ENCODE results near the gene JAKMIP1. TPM values are rescaled to one million over a fixed set of nuclear protein-coding genes. Genes with fewer than 3 reads are reported as not detected.

JAKMIP1 gene
- total RNA-seq, 2 experiments from 2014 or later: 4.0 to 5.1 TPM

DNA sequence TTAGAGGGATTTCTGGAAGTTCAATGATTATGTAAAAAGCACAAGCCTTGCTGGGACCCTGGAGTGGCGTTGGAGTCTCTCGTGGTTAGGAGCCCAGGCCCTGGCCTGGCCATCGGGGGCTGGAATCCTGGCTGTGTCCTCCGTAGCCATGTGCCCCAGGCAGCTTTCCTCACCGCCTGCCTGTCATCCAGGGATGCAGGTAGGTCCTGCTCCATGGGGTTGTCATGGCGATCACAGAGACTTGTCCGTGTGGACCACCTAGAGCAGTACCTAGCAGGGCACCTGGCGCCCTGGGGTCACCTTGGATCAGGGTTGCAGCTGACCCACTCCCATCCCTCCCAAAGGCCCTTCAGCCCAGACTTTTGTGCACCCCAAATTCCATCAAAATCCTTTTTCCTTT, 39.1 kb upstream of the JAKMIP1 start:
- no peaks in the 10 kb centered on the region for H3K79me2 ChIP-seq (ENCODE audit: insufficient read depth, low read depth, low read length)
- no peaks in the 10 kb centered on the region for H3K9me3 ChIP-seq (ENCODE audit: low read length)
- BruUV-seq (replicated peaks): no TSS peak
- no peak overlapping the region for H3K4me3 ChIP-seq (ENCODE audit: low read depth, low read length, poor library complexity, severe bottlenecking)
- CTCF ChIA-PET (ENCODE audit: unreplicated experiment): no interaction called here
- intact Hi-C loops (cut with micrococcal nuclease; ENCODE audit: unreplicated experiment): no loop called here
- TF ChIP-seq EZH2phosphoT487 (IDR thresholded peaks at IDR 0.05; ENCODE audit: borderline replicate concordance, low read depth, low read length): no peak
- TF ChIP-seq, protein P1, sequence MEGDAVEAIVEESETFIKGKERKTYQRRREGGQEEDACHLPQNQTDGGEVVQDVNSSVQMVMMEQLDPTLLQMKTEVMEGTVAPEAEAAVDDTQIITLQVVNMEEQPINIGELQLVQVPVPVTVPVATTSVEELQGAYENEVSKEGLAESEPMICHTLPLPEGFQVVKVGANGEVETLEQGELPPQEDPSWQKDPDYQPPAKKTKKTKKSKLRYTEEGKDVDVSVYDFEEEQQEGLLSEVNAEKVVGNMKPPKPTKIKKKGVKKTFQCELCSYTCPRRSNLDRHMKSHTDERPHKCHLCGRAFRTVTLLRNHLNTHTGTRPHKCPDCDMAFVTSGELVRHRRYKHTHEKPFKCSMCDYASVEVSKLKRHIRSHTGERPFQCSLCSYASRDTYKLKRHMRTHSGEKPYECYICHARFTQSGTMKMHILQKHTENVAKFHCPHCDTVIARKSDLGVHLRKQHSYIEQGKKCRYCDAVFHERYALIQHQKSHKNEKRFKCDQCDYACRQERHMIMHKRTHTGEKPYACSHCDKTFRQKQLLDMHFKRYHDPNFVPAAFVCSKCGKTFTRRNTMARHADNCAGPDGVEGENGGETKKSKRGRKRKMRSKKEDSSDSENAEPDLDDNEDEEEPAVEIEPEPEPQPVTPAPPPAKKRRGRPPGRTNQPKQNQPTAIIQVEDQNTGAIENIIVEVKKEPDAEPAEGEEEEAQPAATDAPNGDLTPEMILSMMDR (conservative IDR thresholded peaks at IDR 0.05; ENCODE audit: low read length): no peak
- POLR2A ChIA-PET: no interaction called here
- H3K4me1 ChIP-seq (ENCODE audit: insufficient read depth, low read length, poor library complexity, severe bottlenecking): no peaks in the 10 kb centered on the region
- no peaks in the 10 kb centered on the region for H3K36me3 ChIP-seq (ENCODE audit: insufficient read depth, low read length)
- H4K20me1 ChIP-seq (ENCODE audit: insufficient read depth, low read length): no peaks in the 10 kb centered on the region
- no peak overlapping the region for H3K4me2 ChIP-seq (ENCODE audit: low read length)
- no peak for DNase-seq (ENCODE audit: low spot score)
- no peaks in the 10 kb centered on the region for H3K9me2 ChIP-seq (ENCODE audit: insufficient read depth, low read length)
- H2AFZ ChIP-seq (ENCODE audit: low read length): no peak overlapping the region
- no peak overlapping the region for H3K27ac ChIP-seq (ENCODE audit: low read depth, low read length, poor library complexity, severe bottlenecking)

DNA sequence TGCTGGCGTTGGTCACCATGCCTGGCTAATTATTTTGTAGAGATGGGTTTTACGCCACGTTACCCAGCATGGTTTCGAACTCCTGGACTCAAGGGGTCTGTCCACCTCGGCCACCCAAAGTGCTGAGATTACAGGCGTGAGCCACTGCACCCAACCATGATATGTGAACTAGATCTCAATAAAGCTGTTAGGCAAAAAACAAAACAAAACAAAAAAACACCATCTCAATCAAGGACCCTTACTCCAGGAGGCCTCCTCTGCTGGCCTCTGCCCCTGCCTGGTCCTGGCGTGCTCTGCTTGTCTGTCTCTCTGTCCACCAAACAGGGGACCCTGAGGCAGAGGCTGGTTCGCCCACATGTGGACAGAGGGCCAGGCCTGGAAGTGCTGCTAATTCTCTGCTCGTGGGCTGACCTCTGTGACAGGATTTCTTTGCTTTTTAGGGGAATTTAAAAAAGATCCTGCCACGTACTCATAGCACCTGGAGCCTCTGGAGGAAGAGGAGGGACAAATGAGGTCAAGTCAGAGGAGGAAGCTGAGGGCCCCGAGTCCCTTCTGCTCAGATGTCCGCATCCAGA, 36.6 kb upstream of the JAKMIP1 start:
- H4K20me1 ChIP-seq (ENCODE audit: insufficient read depth, low read length): no peaks in the 10 kb centered on the region
- TF ChIP-seq EZH2phosphoT487 (IDR thresholded peaks at IDR 0.05; ENCODE audit: borderline replicate concordance, low read depth, low read length): no peak
- TF ChIP-seq, protein P1 (conservative IDR thresholded peaks at IDR 0.05; ENCODE audit: low read length): no peak
- H3K4me1 ChIP-seq (ENCODE audit: insufficient read depth, low read length, poor library complexity, severe bottlenecking): no peaks in the 10 kb centered on the region
- BruUV-seq (replicated peaks): no TSS peak
- H3K36me3 ChIP-seq (ENCODE audit: insufficient read depth, low read length): no peaks in the 10 kb centered on the region
- H3K4me3 ChIP-seq (ENCODE audit: low read depth, low read length, poor library complexity, severe bottlenecking): no peak overlapping the region
- ChIA-PET CTCF (ENCODE audit: unreplicated experiment) (no interaction called here), POLR2A (no interaction called here)
- H3K9me2 ChIP-seq (ENCODE audit: insufficient read depth, low read length): no peaks in the 10 kb centered on the region
- no peak for DNase-seq (ENCODE audit: low spot score)
- H3K27ac ChIP-seq (ENCODE audit: low read depth, low read length, poor library complexity, severe bottlenecking): no peak overlapping the region
- no peak overlapping the region for H3K4me2 ChIP-seq (ENCODE audit: low read length)
- H3K79me2 ChIP-seq (ENCODE audit: insufficient read depth, low read depth, low read length): no peaks in the 10 kb centered on the region
- intact Hi-C loops (cut with micrococcal nuclease; ENCODE audit: unreplicated experiment): no loop called here
- no peak overlapping the region for H2AFZ ChIP-seq (ENCODE audit: low read length)
- no peaks in the 10 kb centered on the region for H3K9me3 ChIP-seq (ENCODE audit: low read length)

DNA sequence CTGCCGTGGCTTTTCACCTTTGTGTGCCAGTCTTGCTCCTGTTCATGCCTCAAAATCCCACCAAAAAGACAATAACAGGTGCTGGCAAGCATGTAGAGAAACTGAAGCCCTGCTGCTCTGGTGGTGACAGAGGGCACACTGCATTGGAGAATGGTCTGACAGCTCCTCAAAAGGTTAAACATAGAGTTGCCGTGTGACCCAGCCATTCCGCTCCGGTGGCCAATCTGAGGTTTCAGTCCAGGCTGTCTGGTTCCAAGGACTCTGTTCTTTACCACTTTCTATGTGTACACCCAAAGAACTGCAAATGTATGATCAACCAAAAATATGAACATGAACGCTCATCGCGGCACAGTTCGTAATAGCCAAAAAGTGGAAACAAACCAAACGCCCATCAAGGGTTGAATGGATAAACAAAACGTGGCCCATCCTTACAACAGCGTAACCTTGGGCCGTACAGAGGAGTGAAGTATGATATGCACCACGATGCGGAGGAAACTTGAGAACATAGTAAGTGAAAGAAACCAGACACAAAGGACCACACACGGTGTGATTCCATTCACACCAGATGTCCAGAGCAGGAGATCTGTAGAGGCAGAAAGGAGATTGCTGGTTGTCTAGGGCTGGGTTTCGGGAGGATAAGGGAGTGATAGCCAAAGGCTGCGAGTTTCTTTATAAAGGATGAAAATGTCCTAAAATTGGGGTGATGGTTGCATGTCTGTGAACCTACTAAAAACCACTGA, 35.7 kb upstream of the JAKMIP1 start:
- H3K4me1 ChIP-seq (ENCODE audit: insufficient read depth, low read length, poor library complexity, severe bottlenecking): no peaks in the 10 kb centered on the region
- H3K79me2 ChIP-seq (ENCODE audit: insufficient read depth, low read depth, low read length): no peaks in the 10 kb centered on the region
- H2AFZ ChIP-seq (ENCODE audit: low read length): no peak overlapping the region
- no peak for TF ChIP-seq EZH2phosphoT487 (IDR thresholded peaks at IDR 0.05; ENCODE audit: borderline replicate concordance, low read depth, low read length)
- TF ChIP-seq, protein P1 (conservative IDR thresholded peaks at IDR 0.05; ENCODE audit: low read length): no peak
- no peak overlapping the region for H3K4me2 ChIP-seq (ENCODE audit: low read length)
- no peaks in the 10 kb centered on the region for H4K20me1 ChIP-seq (ENCODE audit: insufficient read depth, low read length)
- H3K36me3 ChIP-seq (ENCODE audit: insufficient read depth, low read length): no peaks in the 10 kb centered on the region
- CTCF ChIA-PET (ENCODE audit: unreplicated experiment): no interaction called here
- no peak overlapping the region for H3K4me3 ChIP-seq (ENCODE audit: low read depth, low read length, poor library complexity, severe bottlenecking)
- H3K9me2 ChIP-seq (ENCODE audit: insufficient read depth, low read length): no peaks in the 10 kb centered on the region
- H3K27ac ChIP-seq (ENCODE audit: low read depth, low read length, poor library complexity, severe bottlenecking): no peak overlapping the region
- H3K9me3 ChIP-seq (ENCODE audit: low read length): no peaks in the 10 kb centered on the region
- BruUV-seq (replicated peaks): no TSS peak
- POLR2A ChIA-PET: no interaction called here
- DNase-seq (ENCODE audit: low spot score): no peak
- intact Hi-C loops (cut with micrococcal nuclease; ENCODE audit: unreplicated experiment): no loop called here

Measured in OCI-LY7 (cell line).